Stimulated activated CD4-positive, alpha-beta T cell treated with anti-CD3 and anti-CD28 coated beads, Interleukin-2, amount 100 ng/mL, for 24 hours (primary cell): Measurements from ENCODE around the gene OR7G1.

Experiments used
- DNase-seq, 2 donors: peaks; one replicate each; pipeline ENCODE4 v3.0.0-alpha.2; 2020

The OR7G1 gene, protein sequence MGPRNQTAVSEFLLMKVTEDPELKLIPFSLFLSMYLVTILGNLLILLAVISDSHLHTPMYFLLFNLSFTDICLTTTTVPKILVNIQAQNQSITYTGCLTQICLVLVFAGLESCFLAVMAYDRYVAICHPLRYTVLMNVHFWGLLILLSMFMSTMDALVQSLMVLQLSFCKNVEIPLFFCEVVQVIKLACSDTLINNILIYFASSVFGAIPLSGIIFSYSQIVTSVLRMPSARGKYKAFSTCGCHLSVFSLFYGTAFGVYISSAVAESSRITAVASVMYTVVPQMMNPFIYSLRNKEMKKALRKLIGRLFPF

GRCh38 chr19:9115307-9115813, at the start of gene OR7G1:
OR7G1 (minus strand) TSS chr19:9115763; CDS start chr19:9115763, 0 bp downstream.
- no peak for DNase-seq

GRCh38 chr19:9165261-9165660, 49.7 kb upstream of the OR7G1 start:
- no peak for DNase-seq

GRCh38 chr19:9161427-9161826, 45.9 kb upstream of the OR7G1 start:
- DNase-seq: no peak

DNA sequence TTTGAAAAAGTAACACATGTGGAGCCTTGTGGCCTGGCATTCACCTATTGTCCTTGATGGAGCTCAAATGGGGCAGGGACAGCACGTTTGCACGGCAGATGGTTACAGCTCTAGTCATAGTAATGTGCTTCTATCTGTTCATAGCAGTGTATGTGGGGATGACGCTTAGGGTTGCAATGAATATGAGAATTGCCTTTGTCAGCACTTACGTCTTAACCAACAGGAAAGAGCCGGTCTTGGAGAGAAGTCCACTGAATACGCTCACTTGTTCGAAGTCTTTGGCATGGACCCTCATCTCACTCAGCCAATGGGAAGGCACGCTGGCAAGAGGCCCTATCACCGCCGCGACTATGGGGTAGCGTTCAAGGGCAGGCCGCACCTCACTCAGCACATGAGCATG, 44.3 kb upstream of the OR7G1 start:
- no peak for DNase-seq

- DNase-seq: no peak
These were observed 40.7 kb upstream of the OR7G1 start for GRCh38 chr19:9156304-9156703.

GRCh38 chr19:9155591-9155990, 40.0 kb upstream of the OR7G1 start:
- DNase-seq: no peak

- no peak for DNase-seq
These were observed 35.8 kb upstream of the OR7G1 start for GRCh38 chr19:9151367-9151766.

- no peak for DNase-seq
These were observed 35.1 kb upstream of the OR7G1 start for GRCh38 chr19:9150650-9151049.

- DNase-seq: no peak
These were observed 34.4 kb upstream of the OR7G1 start for GRCh38 chr19:9149997-9150396.

DNA sequence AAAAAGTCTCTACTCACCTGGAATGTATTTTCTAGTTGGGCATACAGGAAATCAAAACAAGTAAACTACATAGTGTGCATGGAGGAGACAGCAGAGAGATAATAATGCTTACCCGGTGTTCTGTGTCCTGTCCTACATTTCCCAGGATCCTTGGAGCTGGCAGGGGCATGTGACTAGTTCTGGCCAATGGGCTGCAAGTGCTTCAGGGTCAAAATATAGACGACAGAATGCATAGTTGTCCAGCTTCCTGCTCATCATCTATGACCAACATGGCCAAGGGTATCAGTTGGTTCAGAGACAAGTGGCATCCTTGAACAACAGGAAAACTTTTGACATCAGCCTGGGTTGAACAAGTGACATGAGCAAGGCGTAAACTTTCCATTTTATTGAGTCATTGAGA, 33.1 kb upstream of the OR7G1 start:
- DNase-seq: no peak

DNA sequence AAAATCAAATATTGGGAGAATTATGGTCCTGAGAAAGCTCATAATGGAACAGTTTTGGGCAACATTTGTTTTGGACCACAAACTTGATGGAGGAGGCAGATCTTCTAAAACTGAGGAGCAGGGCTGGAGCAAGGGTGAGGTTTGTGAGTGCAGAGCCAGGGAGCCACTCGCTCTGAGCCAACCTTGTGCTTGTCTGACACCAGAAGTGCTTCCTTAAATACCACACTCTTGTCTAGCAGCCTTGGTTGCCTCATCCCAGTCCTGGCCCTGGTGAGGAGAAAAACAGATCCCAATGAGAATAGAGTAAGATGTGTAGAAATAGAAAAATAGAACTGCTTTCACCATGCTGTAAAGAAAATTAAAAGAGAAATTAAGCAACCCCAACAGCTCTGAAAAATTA, 31.3 kb upstream of the OR7G1 start:
- no peak for DNase-seq

GRCh38 chr19:9144920-9145319, 29.4 kb upstream of the OR7G1 start:
- DNase-seq: no peak

DNA sequence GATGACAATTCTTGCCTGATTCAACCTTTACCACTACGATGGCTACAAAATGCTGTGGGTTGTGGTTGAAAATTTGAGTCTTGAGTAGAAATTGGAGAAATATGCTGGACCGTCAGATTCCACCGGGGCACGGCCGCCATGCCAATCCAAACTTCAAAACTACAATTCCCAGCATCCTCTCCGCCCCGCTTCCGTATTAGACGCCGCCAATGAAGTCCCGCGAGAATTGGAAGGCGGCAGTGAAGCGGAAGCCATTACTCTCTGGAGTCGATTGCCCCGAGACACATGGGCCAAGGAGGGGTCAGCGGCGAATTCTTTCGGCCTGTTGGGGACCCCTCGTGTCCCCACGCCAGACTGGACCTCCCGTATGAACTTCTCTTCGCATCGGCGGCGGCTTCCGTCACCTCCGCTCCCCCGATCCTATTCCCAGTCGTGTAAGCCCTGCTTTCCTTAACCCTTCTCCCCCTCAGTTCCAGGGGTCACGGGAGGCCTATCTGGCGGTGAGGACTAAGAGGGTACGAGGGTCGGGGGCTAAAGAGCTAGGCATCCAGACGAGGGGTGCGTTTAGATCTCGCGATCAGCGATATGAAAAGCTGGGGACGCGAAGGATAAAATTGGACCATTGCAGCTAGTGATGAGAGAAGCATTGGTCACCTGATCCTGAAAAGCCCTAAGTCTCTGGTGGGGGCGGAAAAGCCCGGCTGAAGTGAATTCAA, 24.8 kb upstream of the OR7G1 start, which contains the start of gene ZNF317:
Gene ZNF317, plus strand, starts transcription at position 239 of the 716 bp plus-strand sequence. CDS start 15,620 bp downstream, outside the sequence.
- DNase-seq: peak; percentile 88 to 89

GRCh38 chr19:9139609-9140158, 24.1 kb upstream of the OR7G1 start:
- no peak for DNase-seq

- no peak for DNase-seq
These were observed 16.9 kb upstream of the OR7G1 start for GRCh38 chr19:9132422-9132821.

GRCh38 chr19:9130965-9131364, 15.4 kb upstream of the OR7G1 start:
- DNase-seq: no peak

DNA sequence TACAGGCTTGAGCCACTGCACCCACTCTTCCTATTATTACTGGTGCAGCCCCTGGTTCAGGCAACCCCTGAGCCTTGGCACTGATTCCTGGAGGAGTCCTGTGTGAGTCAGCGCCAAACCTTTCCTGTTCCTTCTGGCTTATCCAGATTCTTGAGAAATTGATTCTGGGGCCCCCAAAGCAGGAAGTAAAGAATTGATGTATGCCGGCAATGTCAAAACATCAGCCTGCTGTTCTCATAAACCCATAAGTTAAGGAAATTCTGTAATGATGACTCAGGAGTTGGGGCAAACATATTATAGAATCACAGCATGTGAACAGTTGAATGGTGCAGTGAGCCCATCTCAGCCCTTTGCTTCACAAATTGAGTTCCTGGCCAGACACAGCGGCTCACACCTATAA, 12.6 kb upstream of the OR7G1 start:
- no peak for DNase-seq

DNA sequence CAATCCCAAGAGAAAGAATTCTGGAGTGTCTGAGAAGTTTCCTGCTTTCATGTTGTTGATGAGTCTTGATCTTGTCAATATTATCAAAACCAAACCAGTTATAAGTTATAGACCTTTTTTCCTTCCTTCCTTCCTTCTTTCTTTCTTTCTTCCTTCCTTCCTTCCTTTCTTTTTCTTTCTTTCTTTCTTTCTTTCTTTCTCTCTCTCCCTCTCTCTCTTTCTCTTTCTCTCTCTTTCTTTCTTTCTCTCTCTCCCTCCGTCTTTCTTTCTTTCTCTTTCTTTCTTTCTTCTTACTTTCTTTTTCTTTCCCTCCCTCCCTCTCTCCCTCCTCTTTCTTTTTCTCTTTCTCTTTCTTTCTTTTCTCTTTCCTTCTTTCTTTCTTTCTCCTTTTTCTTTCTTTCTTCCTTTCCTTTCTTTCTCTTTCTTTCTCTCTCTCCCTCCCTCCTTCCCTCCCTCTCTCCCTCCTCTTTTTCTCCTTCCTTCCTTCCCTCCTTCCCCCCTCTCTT, 11.4 kb upstream of the OR7G1 start, which contains the start of gene OR7G3:
Gene OR7G3, minus strand, starts transcription at position 51 of the 506 bp plus-strand sequence. Its CDS starts 0 bp downstream, at position 51.
- DNase-seq: no peak

DNA sequence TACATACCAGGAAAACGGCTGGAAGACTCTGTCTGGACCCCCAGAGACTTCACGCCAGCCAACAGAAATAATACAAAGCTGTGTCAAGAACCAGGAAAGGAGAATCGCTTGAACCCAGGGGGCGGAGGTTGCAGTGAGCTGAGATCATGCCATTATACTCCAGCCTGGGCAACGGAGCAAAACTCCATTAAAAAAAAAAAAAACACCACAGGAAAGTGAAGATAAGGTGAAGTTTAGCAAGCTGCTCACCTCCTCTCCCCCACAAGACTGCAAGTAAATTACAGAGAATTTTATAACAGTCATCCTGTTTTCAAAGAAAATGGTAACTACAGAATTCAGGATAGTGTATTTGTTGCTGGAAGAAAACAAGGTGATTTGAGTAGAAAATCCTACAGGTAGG, 984 bp upstream of the OR7G1 start:
- no peak for DNase-seq

DNA sequence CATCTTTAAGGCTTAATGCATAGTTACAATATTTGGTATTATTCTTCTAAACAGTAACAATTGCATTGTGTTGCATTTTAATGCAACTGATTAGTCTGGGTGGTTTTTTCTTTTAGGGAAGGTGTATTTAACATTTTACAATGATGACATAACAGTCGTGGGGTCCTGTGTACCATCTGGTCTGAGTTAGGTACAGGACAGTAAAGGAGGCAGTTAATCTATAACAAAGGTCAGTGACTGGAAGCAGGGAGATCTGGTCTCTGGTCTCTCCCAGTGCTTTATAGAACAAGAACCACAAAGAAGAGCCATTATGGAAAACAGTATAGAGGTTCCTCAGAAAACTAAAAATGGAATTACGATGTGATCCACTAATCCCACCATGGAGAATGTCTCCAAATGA, 5.6 kb downstream of the OR7G1 start:
- DNase-seq: no peak

GRCh38 chr19:9107375-9107774, 8.2 kb downstream of the OR7G1 start, which contains the start of gene OR7G2:
OR7G2 (minus strand) TSS chr19:9107475; CDS start chr19:9103243, 4,232 bp downstream.
- DNase-seq: no peak

- DNase-seq: no peak
These were observed 28.8 kb downstream of the OR7G1 start, which contains the start of gene OR1M1 for GRCh38 chr19:9086761-9087160. OR1M1 (plus strand) TSS chr19:9087061; CDS start chr19:9093245, 6,184 bp downstream.

DNA sequence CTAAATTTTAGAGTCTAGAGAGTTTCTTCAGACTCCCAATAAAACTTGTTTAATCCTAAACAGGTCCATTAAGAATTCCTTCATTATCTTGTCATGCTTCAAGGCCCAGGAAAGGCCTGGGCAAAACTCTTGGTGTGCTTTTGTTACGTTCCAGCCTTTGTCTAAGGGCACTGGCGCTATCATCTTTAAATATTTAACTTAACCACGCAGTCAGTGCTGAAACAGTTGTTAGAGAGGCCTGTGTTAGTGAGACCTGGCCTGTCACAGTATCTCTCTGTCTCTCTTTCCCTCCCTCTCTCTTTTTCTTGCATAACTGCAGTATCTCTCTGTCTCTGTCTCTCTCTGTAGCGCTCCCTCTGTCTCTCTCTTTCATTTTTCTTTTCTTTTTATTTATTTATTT, 36.9 kb downstream of the OR7G1 start:
- no peak for DNase-seq
